ENCODE data around the gene GPRIN3. TPM values are rescaled to one million over a fixed set of nuclear protein-coding genes. Genes with fewer than 3 reads are reported as not detected.

GPRIN3 gene
- total RNA-seq, 2 donors from 2014 or later = 22.5 to 26.8 TPM

- no peak overlapping the region for H3K4me3 ChIP-seq
- no peaks in the 10 kb centered on the region for H3K27me3 ChIP-seq
- no peak for DNase-seq
- H3K36me3 ChIP-seq = no peaks in the 10 kb centered on the region
- no peaks in the 10 kb centered on the region for H3K4me1 ChIP-seq
- H3K27ac ChIP-seq = no peak overlapping the region
- no peaks in the 10 kb centered on the region for H3K9me3 ChIP-seq
- no peak overlapping the region for H3K9ac ChIP-seq (ENCODE audit: low read depth in 2 of 2, low read length in 2 of 2)
- intact Hi-C loops (cut with DNase I) = no loop called here
- TF ChIP-seq CTCF (IDR thresholded peaks at IDR 0.05) = no peak
These were observed 58.3 kb downstream of the GPRIN3 start for GRCh38 chr4:89249313-89249712.

- no peaks in the 10 kb centered on the region for H3K36me3 ChIP-seq
- no peaks in the 10 kb centered on the region for H3K27me3 ChIP-seq
- no peak for DNase-seq
- no peak for TF ChIP-seq CTCF (IDR thresholded peaks at IDR 0.05)
- H3K4me1 ChIP-seq = no peaks in the 10 kb centered on the region
- intact Hi-C loops (cut with DNase I) = no loop called here
- H3K27ac ChIP-seq = no peak overlapping the region
- no peaks in the 10 kb centered on the region for H3K9me3 ChIP-seq
- H3K9ac ChIP-seq (ENCODE audit: low read depth in 2 of 2, low read length in 2 of 2) = no peak overlapping the region
- no peak overlapping the region for H3K4me3 ChIP-seq
These were observed 58.7 kb downstream of the GPRIN3 start for GRCh38 chr4:89248879-89249281.

- no peak overlapping the region for H3K27ac ChIP-seq
- no peak for TF ChIP-seq CTCF (IDR thresholded peaks at IDR 0.05)
- no peak overlapping the region for H3K4me3 ChIP-seq
- no peaks in the 10 kb centered on the region for H3K4me1 ChIP-seq
- H3K27me3 ChIP-seq = no peaks in the 10 kb centered on the region
- intact Hi-C loops (cut with DNase I) = no loop called here
- no peak overlapping the region for H3K9ac ChIP-seq (ENCODE audit: low read depth in 2 of 2, low read length in 2 of 2)
- no peaks in the 10 kb centered on the region for H3K36me3 ChIP-seq
- no peaks in the 10 kb centered on the region for H3K9me3 ChIP-seq
- DNase-seq = no peak
These were observed 59.6 kb downstream of the GPRIN3 start for GRCh38 chr4:89247951-89248350.

GRCh38 chr4:89245459-89245858 is 62.1 kb downstream of the GPRIN3 start:
- H3K27ac ChIP-seq = peak overlapping the region; percentile 1
- H3K36me3 ChIP-seq = no peaks in the 10 kb centered on the region
- H3K9ac ChIP-seq (ENCODE audit: low read depth in 2 of 2, low read length in 2 of 2) = no peak overlapping the region
- no peaks in the 10 kb centered on the region for H3K4me1 ChIP-seq
- intact Hi-C loops (cut with DNase I) = no loop called here
- DNase-seq = peak; percentile 51
- no peak overlapping the region for H3K4me3 ChIP-seq
- H3K9me3 ChIP-seq = no peaks in the 10 kb centered on the region
- no peaks in the 10 kb centered on the region for H3K27me3 ChIP-seq
- no peak for TF ChIP-seq CTCF (IDR thresholded peaks at IDR 0.05)

- H3K36me3 ChIP-seq = no peaks in the 10 kb centered on the region
- no peak overlapping the region for H3K4me3 ChIP-seq
- no peaks in the 10 kb centered on the region for H3K9me3 ChIP-seq
- peak overlapping the region in 1 of 2 donors; percentile 4 for H3K9ac ChIP-seq (ENCODE audit: low read depth in 2 of 2, low read length in 2 of 2)
- H3K27ac ChIP-seq = no peak overlapping the region
- DNase-seq = no peak
- no peaks in the 10 kb centered on the region for H3K27me3 ChIP-seq
- TF ChIP-seq CTCF (IDR thresholded peaks at IDR 0.05) = no peak
- intact Hi-C loops (cut with DNase I) = no loop called here
- H3K4me1 ChIP-seq = no peaks in the 10 kb centered on the region
These were observed 63.8 kb downstream of the GPRIN3 start for GRCh38 chr4:89243733-89244252.

All from colonic mucosa (tissue), 4 donors.